H9 (cell line): ENCODE results near the gene HSPA4. TPM values are rescaled to one million over a fixed set of nuclear protein-coding genes. Genes with fewer than 3 reads are reported as not detected.
A peak's percentile ranks its signal among the peaks of the same experiment; 100 is the strongest.

Experiments
- DNase-seq: peaks from one replicate; pipeline ENCODE4 v3.0.0-alpha.2; 2017
- H2AFZ ChIP-seq: one replicate; pipeline ENCODE4 v1.6.1; 2013; ENCODE audit warnings: mild to moderate bottlenecking, low read length, control low read depth, moderate library complexity
- H2AK5ac ChIP-seq: 2 replicates; pipeline ENCODE4 v1.6.1; 2013; ENCODE audit warnings: low read length, control low read depth, mixed read lengths; ENCODE audit not compliant: insufficient read length
- H2BK120ac ChIP-seq: one replicate; pipeline ENCODE4 v1.6.1; 2013; ENCODE audit warnings: low read depth, mild to moderate bottlenecking, low read length, control low read depth, inconsistent platforms; ENCODE audit not compliant: poor library complexity, severe bottlenecking
- H2BK12ac ChIP-seq: 2 replicates; pipeline ENCODE4 v1.6.1; 2013; ENCODE audit warnings: low read length, control low read depth, mixed read lengths, low read depth; ENCODE audit not compliant: insufficient read length
- H2BK15ac ChIP-seq: 2 replicates; pipeline ENCODE4 v1.6.1; 2013; ENCODE audit warnings: low read depth, low read length, control low read depth
- H2BK20ac ChIP-seq: one replicate; pipeline ENCODE4 v1.6.1; 2013; ENCODE audit warnings: low read depth, mild to moderate bottlenecking, low read length, control low read depth, inconsistent platforms; ENCODE audit not compliant: poor library complexity, severe bottlenecking
- H2BK5ac ChIP-seq: 2 replicates; pipeline ENCODE4 v1.6.1; 2013; ENCODE audit warnings: low read length, control low read depth, mixed read lengths; ENCODE audit not compliant: insufficient read length
- H3K14ac ChIP-seq: 2 replicates; pipeline ENCODE4 v1.6.1; 2013; ENCODE audit warnings: low read length, control low read depth; ENCODE audit not compliant: insufficient read depth
- H3K18ac ChIP-seq: 2 replicates; pipeline ENCODE4 v1.6.1; 2013; ENCODE audit warnings: low read depth, mild to moderate bottlenecking, mixed read lengths, low read length, control low read depth; ENCODE audit not compliant: insufficient read length
- H3K23ac ChIP-seq: 2 replicates; pipeline ENCODE4 v1.6.1; 2013; ENCODE audit warnings: low read length, control low read depth, mixed read lengths, low read depth; ENCODE audit not compliant: insufficient read length
- H3K23me2 ChIP-seq: 2 replicates; pipeline ENCODE4 v1.6.1; 2013; ENCODE audit warnings: low read depth, mild to moderate bottlenecking, mixed read lengths, low read length, control low read depth; ENCODE audit not compliant: insufficient read length, poor library complexity, severe bottlenecking
- H3K27ac ChIP-seq: 2 replicates; pipeline ENCODE4 v1.5.1; 2013; ENCODE audit warnings: low read length, control low read depth, mixed read lengths, low read depth; ENCODE audit not compliant: insufficient read length
- H3K27me3 ChIP-seq: 2 replicates; pipeline ENCODE4 v1.6.1; 2013; ENCODE audit warnings: low read length, control low read depth, inconsistent platforms; ENCODE audit not compliant: insufficient read depth
- H3K4ac ChIP-seq: 2 replicates; pipeline ENCODE4 v1.6.1; 2013; ENCODE audit warnings: low read depth, mild to moderate bottlenecking, control low read depth, inconsistent platforms, low read length, moderate library complexity
- H3K4me1 ChIP-seq: 2 replicates; pipeline ENCODE4 v1.6.1; 2013; ENCODE audit warnings: low read length, control low read depth, inconsistent platforms; ENCODE audit not compliant: insufficient read depth
- H3K4me2 ChIP-seq: 2 replicates; pipeline ENCODE4 v1.6.1; 2013; ENCODE audit warnings: low read length, control low read depth, mixed read lengths; ENCODE audit not compliant: insufficient read length, insufficient read depth
- H3K56ac ChIP-seq: 2 replicates; pipeline ENCODE4 v1.6.1; 2013; ENCODE audit warnings: low read depth, mild to moderate bottlenecking, mixed read lengths, low read length, control low read depth; ENCODE audit not compliant: insufficient read length
- H3K79me1 ChIP-seq: 2 replicates; pipeline ENCODE4 v1.6.1; 2013; ENCODE audit warnings: low read depth, mild to moderate bottlenecking, moderate library complexity, low read length, control low read depth, inconsistent platforms; ENCODE audit not compliant: insufficient read depth, poor library complexity, severe bottlenecking
- H3K79me2 ChIP-seq: 2 replicates; pipeline ENCODE4 v1.6.1; 2013; ENCODE audit warnings: low read length, control low read depth, inconsistent platforms; ENCODE audit not compliant: insufficient read depth
- H3K9ac ChIP-seq: 2 replicates; pipeline ENCODE4 v1.6.1; 2013; ENCODE audit warnings: low read length, control low read depth, mixed read lengths; ENCODE audit not compliant: insufficient read length; ENCODE audit errors: extremely low read depth
- H3K9me3 ChIP-seq: one replicate; pipeline ENCODE4 v1.6.1; 2013; ENCODE audit warnings: low read depth, low read length, inconsistent platforms; ENCODE audit not compliant: control insufficient read depth
- H3T11ph ChIP-seq: one replicate; pipeline ENCODE4 v1.6.1; 2013; ENCODE audit warnings: mild to moderate bottlenecking, low read length, control low read depth, inconsistent platforms
- H4K20me1 ChIP-seq: one replicate; pipeline ENCODE4 v1.6.1; 2013; ENCODE audit not compliant: control insufficient read depth, insufficient read length, insufficient read depth
- H4K5ac ChIP-seq: 2 replicates; pipeline ENCODE4 v1.6.1; 2013; ENCODE audit warnings: low read depth, mild to moderate bottlenecking, mixed read lengths, low read length, control low read depth; ENCODE audit not compliant: insufficient read length
- H4K8ac ChIP-seq: replicated peaks from 2 replicates; pipeline ENCODE4 v1.6.1; 2013; ENCODE audit warnings: low read length, control low read depth, mixed read lengths, low read depth; ENCODE audit not compliant: insufficient read length
- H4K91ac ChIP-seq: 2 replicates; pipeline ENCODE4 v1.6.1; 2013; ENCODE audit warnings: low read depth, mild to moderate bottlenecking, moderate library complexity, mixed read lengths, low read length, control low read depth; ENCODE audit not compliant: insufficient read length
- H3K27ac Mint-ChIP-seq, 3 experiments: 2 replicates in 2 of 3; 3 replicates in 1 of 3; pipeline ENCODE4 v1.8.0; 2020 to 2021; ENCODE audit warnings: mixed read lengths in 3 of 3, mild to moderate bottlenecking in 1 of 3, moderate library complexity in 1 of 3
- H3K27me3 Mint-ChIP-seq: 2 replicates; pipeline ENCODE4 v1.8.0; 2021; ENCODE audit warnings: low read depth, mild to moderate bottlenecking, moderate library complexity, mixed read lengths
- H3K36me3 Mint-ChIP-seq, 3 experiments: 2 replicates in 2 of 3; 3 replicates in 1 of 3; pipeline ENCODE4 v1.8.0; 2020 to 2021; ENCODE audit warnings: low read depth in 3 of 3, mixed read lengths in 3 of 3; ENCODE audit not compliant: insufficient read depth in 1 of 3
- H3K4me1 Mint-ChIP-seq, 2 experiments: 2 replicates each; pipeline ENCODE4 v1.8.0; 2020; ENCODE audit warnings: mixed read lengths in 2 of 2
- H3K4me3 Mint-ChIP-seq, 2 experiments: 2 replicates in 1 of 2; 3 replicates in 1 of 2; pipeline ENCODE4 v1.8.0; 2020 to 2021; ENCODE audit warnings: mild to moderate bottlenecking in 2 of 2, mixed read lengths in 2 of 2, moderate library complexity in 1 of 2
- H3K9me3 Mint-ChIP-seq, 2 experiments: 2 replicates in 1 of 2; 3 replicates in 1 of 2; pipeline ENCODE4 v1.8.0; 2020; ENCODE audit warnings: mild to moderate bottlenecking in 2 of 2, mixed read lengths in 2 of 2, moderate library complexity in 1 of 2
- CTCF ChIP-seq: fragments of 200-600 bp; sonication (generic); conservative IDR thresholded peaks from 3 replicates; pipeline ENCODE4 v1.8.0; 2021; ENCODE audit warnings: antibody characterized with exemption, mild to moderate bottlenecking
- WGBS: extraction: QIAGEN DNeasy Blood & Tissue Kit; methylation state at CpG from one replicate; pipeline ENCODE4 v1.1.7; 2013; ENCODE audit warnings: missing lambda C conversion rate, low lambda C conversion rate, mixed read lengths; ENCODE audit not compliant: insufficient read length; ENCODE audit errors: extremely low coverage; 5-methylcytosine and 5-hydroxymethylcytosine counted together
- total RNA-seq: library from RNA; stranded (reverse); gene quantifications from 2 replicates; pipeline ENCODE4 v1.2.1, GENCODE V29; 2021

Gene HSPA4
- total RNA-seq, 1 experiment from 2014 or later: 293 TPM

- H3K23ac ChIP-seq: no peak overlapping the region
- no peak overlapping the region for H3K27ac Mint-ChIP-seq
- no peaks in the 10 kb centered on the region for H4K20me1 ChIP-seq
- H3T11ph ChIP-seq: no peak overlapping the region
- H3K9me3 Mint-ChIP-seq: no peaks in the 10 kb centered on the region; a peak in 1 of 5 replicates
- no peak overlapping the region for H4K91ac ChIP-seq
- H3K4me1 ChIP-seq: peaks cover 2% of the 10 kb centered on the region; the same call in 1 of the 2 replicates
- peak overlapping the region; percentile 90 for H3K4me2 ChIP-seq
- H2BK5ac ChIP-seq: no peak overlapping the region
- no peak for TF ChIP-seq CTCF
- peaks cover 10% of the 10 kb centered on the region for H3K23me2 ChIP-seq
- no peak overlapping the region for H2BK12ac ChIP-seq
- H2BK20ac ChIP-seq: no peak overlapping the region
- H3K27me3 ChIP-seq: no peaks in the 10 kb centered on the region
- H3K27me3 Mint-ChIP-seq: no peaks in the 10 kb centered on the region
- no peak overlapping the region for H3K56ac ChIP-seq
- no peak overlapping the region for H2AFZ ChIP-seq
- peaks cover 58% of the 10 kb centered on the region for H3K79me2 ChIP-seq
- no peak overlapping the region for H3K27ac ChIP-seq
- H3K14ac ChIP-seq: no peak overlapping the region
- no peak overlapping the region for H3K4ac ChIP-seq
- H2AK5ac ChIP-seq: no peak overlapping the region
- no peak overlapping the region for H4K8ac ChIP-seq
- H4K5ac ChIP-seq: no peak overlapping the region
- no peak overlapping the region for H3K9ac ChIP-seq
- H3K36me3 Mint-ChIP-seq: peaks cover 4 to 20% (median 10%) of the 10 kb centered on the region in 3 experiments; a peak in 6 of 7 replicates
- H3K4me3 Mint-ChIP-seq: peak overlapping the region; percentile 92 to 93
- H2BK15ac ChIP-seq: no peak overlapping the region
- no peaks in the 10 kb centered on the region for H3K79me1 ChIP-seq
- no peaks in the 10 kb centered on the region for H3K9me3 ChIP-seq
- no peak for DNase-seq
- no peak overlapping the region for H3K18ac ChIP-seq
- WGBS: no CpG with 5 or more reads among the region's 15 CpGs
- H3K4me1 Mint-ChIP-seq: peaks cover 40 to 41% of the 10 kb centered on the region in 2 experiments
- H2BK120ac ChIP-seq: no peak overlapping the region
These were observed 1.6 kb downstream of the HSPA4 start for GRCh38 chr5:133053448-133053847.
